Endothelial cell (in vitro differentiated cells): ENCODE data around the gene TXNL4B. TPM values are rescaled to one million over a fixed set of nuclear protein-coding genes. Genes with fewer than 3 reads are reported as not detected.

Experiments used
- DNase-seq: peaks from one replicate; pipeline ENCODE4 v3.0.0; 2021; ENCODE audit warnings: low spot score
- H3K27ac Mint-ChIP-seq: one replicate; pipeline ENCODE4 v1.8.0; 2021; ENCODE audit warnings: mixed read lengths, inconsistent platforms; ENCODE audit not compliant: unreplicated experiment
- H3K27me3 Mint-ChIP-seq: one replicate; pipeline ENCODE4 v1.8.0; 2021; ENCODE audit warnings: mild to moderate bottlenecking, moderate library complexity, mixed read lengths, inconsistent platforms; ENCODE audit not compliant: unreplicated experiment
- H3K36me3 Mint-ChIP-seq: one replicate; pipeline ENCODE4 v1.8.0; 2021; ENCODE audit warnings: mild to moderate bottlenecking, low read depth, mixed read lengths, inconsistent platforms; ENCODE audit not compliant: unreplicated experiment
- H3K4me1 Mint-ChIP-seq: one replicate; pipeline ENCODE4 v1.8.0; 2021; ENCODE audit warnings: mild to moderate bottlenecking, mixed read lengths, inconsistent platforms; ENCODE audit not compliant: unreplicated experiment
- H3K4me3 Mint-ChIP-seq: one replicate; pipeline ENCODE4 v1.8.0; 2021; ENCODE audit warnings: mild to moderate bottlenecking, mixed read lengths, inconsistent platforms; ENCODE audit not compliant: unreplicated experiment
- H3K9me3 Mint-ChIP-seq: one replicate; pipeline ENCODE4 v1.8.0; 2021; ENCODE audit warnings: mixed read lengths, inconsistent platforms; ENCODE audit not compliant: unreplicated experiment
- CTCF ChIP-seq: fragments of 200-600 bp; sonication (generic); IDR thresholded peaks from one replicate; pipeline ENCODE4 v1.5.0; 2021; ENCODE audit warnings: antibody characterized with exemption; ENCODE audit not compliant: unreplicated experiment
- total RNA-seq: library from RNA; stranded (reverse); fragmentation: NEBNext Ultra II Directional; extraction: Animal tissue kit (Norgen Biotek cat#: 25700); gene quantifications from one replicate; pipeline ENCODE4 v1.2.1, GENCODE V29; 2021; ENCODE audit not compliant: unreplicated experiment

The TXNL4B gene
- total RNA-seq, 1 donor from 2014 or later = 10.9 TPM

DNA sequence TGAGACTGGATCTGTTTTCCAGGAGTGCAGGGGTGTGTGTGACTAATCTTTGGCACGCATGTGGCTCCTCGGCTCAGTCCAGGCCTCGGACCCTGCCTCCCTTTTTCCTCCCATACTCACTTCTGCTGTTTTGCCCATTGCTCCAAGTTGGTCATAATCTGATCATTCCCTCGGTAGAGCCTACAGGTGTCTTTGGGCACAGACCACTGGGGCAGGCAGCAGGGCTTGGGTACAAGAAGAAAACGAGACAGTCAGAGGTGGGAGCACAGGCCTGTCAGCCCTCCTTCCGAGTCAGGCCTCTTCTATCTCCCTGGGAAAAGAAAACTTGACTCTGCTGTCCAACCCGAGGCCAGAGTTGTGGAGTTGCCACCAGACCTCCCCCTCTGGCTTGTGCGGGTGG is 30.0 kb upstream of the TXNL4B start:
- Mint-ChIP-seq H3K27ac (no peak overlapping the region), H3K4me1 (peaks cover 17% of the 10 kb centered on the region), H3K36me3 (peaks cover 5% of the 10 kb centered on the region), H3K27me3 (peaks cover 2% of the 10 kb centered on the region), H3K4me3 (no peak overlapping the region), H3K9me3 (peaks cover 5% of the 10 kb centered on the region)
- DNase-seq = no peak
- no peak for TF ChIP-seq CTCF

DNA sequence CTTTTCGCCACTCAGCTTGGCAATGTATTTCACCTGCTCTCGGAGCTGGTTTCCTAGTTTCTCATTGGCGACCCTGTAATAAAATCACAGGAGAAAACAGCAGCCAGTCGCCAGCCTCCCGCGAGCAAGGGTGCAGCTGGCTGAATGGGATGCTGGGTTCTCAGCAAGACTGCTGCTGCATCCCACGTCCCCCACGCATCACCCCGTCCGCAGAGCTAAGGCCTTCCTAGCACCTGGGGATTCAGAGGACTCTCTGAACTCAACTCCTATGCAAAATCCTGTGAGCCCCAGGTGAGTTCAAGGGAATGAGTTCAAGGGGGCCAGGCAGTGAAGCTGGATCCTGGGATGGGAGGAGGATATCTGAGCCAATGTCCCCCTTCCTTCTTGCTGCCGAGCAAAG is 29.5 kb upstream of the TXNL4B start:
- peaks cover 2% of the 10 kb centered on the region for H3K27me3 Mint-ChIP-seq
- DNase-seq = no peak
- H3K27ac Mint-ChIP-seq = no peak overlapping the region
- peaks cover 17% of the 10 kb centered on the region for H3K4me1 Mint-ChIP-seq
- H3K4me3 Mint-ChIP-seq = no peak overlapping the region
- peaks cover 5% of the 10 kb centered on the region for H3K36me3 Mint-ChIP-seq
- peaks cover 5% of the 10 kb centered on the region for H3K9me3 Mint-ChIP-seq
- TF ChIP-seq CTCF = no peak

DNA sequence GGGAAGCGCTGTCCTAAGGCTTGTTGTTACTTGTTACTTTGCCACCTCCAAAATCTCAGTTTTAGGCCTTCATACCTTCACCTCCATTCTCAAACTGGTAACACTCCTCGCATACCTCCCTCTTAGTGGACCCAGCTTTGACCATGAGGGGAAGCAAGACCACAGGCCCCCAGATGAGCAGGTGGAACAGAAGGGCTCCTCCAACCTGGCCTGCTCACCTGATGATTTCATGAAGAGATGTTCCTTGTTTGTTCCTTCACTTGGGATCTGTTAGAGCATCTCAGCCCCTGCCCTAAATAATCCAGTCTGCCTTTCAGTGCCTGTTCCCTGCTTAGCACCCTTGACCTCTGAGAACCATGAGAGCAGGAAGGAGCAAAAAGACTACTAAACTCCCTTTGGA is 28.9 kb upstream of the TXNL4B start:
- peaks cover 2% of the 10 kb centered on the region for H3K27me3 Mint-ChIP-seq
- no peak overlapping the region for H3K4me3 Mint-ChIP-seq
- H3K27ac Mint-ChIP-seq = no peak overlapping the region
- peaks cover 2% of the 10 kb centered on the region for H3K9me3 Mint-ChIP-seq
- H3K36me3 Mint-ChIP-seq = peaks cover 5% of the 10 kb centered on the region
- no peak for TF ChIP-seq CTCF
- peaks cover 17% of the 10 kb centered on the region for H3K4me1 Mint-ChIP-seq
- no peak for DNase-seq

- H3K4me1 Mint-ChIP-seq = peaks cover 1% of the 10 kb centered on the region
- no peak for TF ChIP-seq CTCF
- no peaks in the 10 kb centered on the region for H3K27me3 Mint-ChIP-seq
- no peaks in the 10 kb centered on the region for H3K9me3 Mint-ChIP-seq
- H3K4me3 Mint-ChIP-seq = no peak overlapping the region
- peaks cover 5% of the 10 kb centered on the region for H3K36me3 Mint-ChIP-seq
- H3K27ac Mint-ChIP-seq = no peak overlapping the region
- DNase-seq = no peak
These were observed 26.6 kb upstream of the TXNL4B start for GRCh38 chr16:72120026-72120425.

GRCh38 chr16:72113616-72113945 is 20.2 kb upstream of the TXNL4B start:
- Mint-ChIP-seq H3K27me3 (no peaks in the 10 kb centered on the region), H3K36me3 (peaks cover 49% of the 10 kb centered on the region), H3K27ac (no peak overlapping the region), H3K4me1 (no peaks in the 10 kb centered on the region), H3K4me3 (no peak overlapping the region), H3K9me3 (no peaks in the 10 kb centered on the region)
- TF ChIP-seq CTCF = no peak
- DNase-seq = no peak
